NCI-H187 (cell line): ENCODE measurements around the gene PCDH17.

ENCODE experiments used
- DNase-seq, 2 experiments: peaks; one replicate each; lab custom pipeline; 2025; lab: John Stamatoyannopoulos, UW

PCDH17 gene

GRCh38 chr13:57739089-57739488 lies 107.5 kb downstream of the PCDH17 start:
- no peak for DNase-seq

DNA sequence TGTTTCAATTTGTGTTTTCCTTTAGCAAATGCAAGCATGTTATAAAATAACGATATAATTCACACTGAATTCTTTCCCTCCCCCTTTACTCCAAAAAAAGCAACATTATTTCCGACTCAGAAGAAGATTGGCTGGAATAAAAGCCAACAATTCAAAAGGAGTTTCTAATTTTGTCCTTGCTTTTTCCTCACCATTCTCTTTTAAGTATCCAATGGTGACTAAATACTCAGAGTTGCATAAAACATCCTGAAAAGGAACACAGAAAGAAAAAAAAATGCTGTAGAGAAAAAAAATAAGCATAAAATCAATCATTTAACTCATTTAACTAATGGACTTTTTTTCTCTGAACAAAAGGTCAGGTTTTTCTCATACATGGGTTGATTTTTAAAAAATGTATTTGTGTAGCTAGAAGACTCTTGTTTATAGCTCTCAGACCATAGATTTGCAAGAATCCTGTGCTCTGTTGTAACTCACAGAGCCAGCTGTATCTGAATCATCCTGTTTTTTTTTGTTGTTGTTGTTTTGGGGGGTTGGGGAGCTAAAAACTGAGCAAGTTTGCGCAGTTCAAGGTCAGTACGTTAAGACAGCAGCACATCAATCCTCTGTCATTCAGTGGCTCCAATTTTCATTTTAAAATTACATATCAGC lies 108.1 kb downstream of the PCDH17 start:
- no peak for DNase-seq

- no peak for DNase-seq
Measured at GRCh38 chr13:57740719-57741118, 109.2 kb downstream of the PCDH17 start.

GRCh38 chr13:57748096-57748495 lies 116.6 kb downstream of the PCDH17 start:
- no peak for DNase-seq

DNA sequence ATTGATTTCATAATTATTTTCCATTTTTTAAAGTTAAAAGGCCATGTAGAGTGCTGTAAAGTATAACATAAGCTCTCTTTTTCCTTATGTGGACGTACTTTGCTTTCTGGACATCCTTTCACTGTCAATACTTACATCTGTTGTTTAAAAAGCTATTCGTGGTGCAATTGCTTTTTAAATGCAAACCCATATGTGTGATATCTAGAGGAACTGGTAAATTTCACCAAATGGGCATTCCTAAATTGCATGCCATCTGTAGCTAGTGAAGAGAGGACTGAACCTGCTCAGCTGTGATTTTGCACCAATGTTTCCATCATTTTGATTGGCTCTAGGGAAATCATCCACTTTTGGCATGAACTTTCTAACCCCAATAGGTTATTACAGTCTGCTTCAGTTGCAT lies 129.4 kb downstream of the PCDH17 start:
- no peak for DNase-seq

GRCh38 chr13:57763689-57764088 lies 132.1 kb downstream of the PCDH17 start:
- no peak for DNase-seq
